ENCODE results near the gene EFL1. TPM values are rescaled to one million over a fixed set of nuclear protein-coding genes. Genes with fewer than 3 reads are reported as not detected.

Gene EFL1
- polyA plus RNA-seq, 1 donor (not counting 4 experiments of a cell fraction or from before 2014, with no cell fraction given): 32.0 TPM

DNA sequence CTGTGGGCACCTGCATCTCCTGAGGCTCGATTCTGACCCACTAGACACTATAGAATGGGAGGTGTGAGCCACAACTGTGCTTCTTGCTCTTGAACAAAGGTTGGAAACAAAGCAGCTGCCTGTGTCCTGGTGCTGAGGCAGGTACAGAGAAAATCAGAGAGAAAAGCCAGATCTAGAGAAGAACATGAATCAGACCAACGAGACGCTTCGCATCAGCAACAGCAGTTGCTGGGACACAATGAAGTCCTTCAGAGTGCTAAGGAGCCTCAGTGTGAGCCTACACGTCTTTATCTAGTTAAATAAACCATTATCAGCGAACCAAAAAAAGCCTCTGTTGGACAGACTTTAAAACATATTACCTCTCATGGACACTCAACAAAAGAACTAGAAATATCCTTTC, 130.4 kb downstream of the EFL1 start:
- peak overlapping the region; percentile 57 for H3K27ac ChIP-seq (ENCODE audit: control insufficient read depth, insufficient read depth, low read length)
- H3K36me3 ChIP-seq (ENCODE audit: control insufficient read depth in 2 of 2, extremely low read depth in 1 of 2, insufficient read depth in 2 of 2, low read length in 2 of 2): peaks cover 0 to 4% of the 10 kb centered on the region in 2 experiments
- FAIRE-seq: no peak

GRCh38 chr15:82130248-82130647, 132.3 kb downstream of the EFL1 start:
- H3K9ac ChIP-seq (ENCODE audit: control insufficient read depth, extremely low read depth, insufficient read depth, low read length): no peak overlapping the region
- FAIRE-seq: no peak

More for the DNA sequence above, 130.4 kb downstream of the EFL1 start:
- no peaks in the 10 kb centered on the region for H3K9me3 ChIP-seq (ENCODE audit: control insufficient read depth, low read depth, low read length)
- no peaks in the 10 kb centered on the region for H3K79me2 ChIP-seq (ENCODE audit: control insufficient read depth, insufficient read depth, low read length)
- H3K4me3 ChIP-seq (ENCODE audit: control insufficient read depth in 2 of 3, extremely low read depth in 1 of 3, insufficient read depth in 2 of 3, low read depth in 1 of 3, low read length in 3 of 3): no peak overlapping the region
- DNase-seq (ENCODE audit: low read depth, low spot score): no peak
- no peak for TF ChIP-seq CTCF (optimal IDR thresholded peaks at IDR 0.05 in 1 of 3, IDR thresholded peaks at IDR 0.05 in 1 of 3, conservative IDR thresholded peaks at IDR 0.05 in 1 of 3; ENCODE audit: extremely low read depth in 1 of 3, insufficient read depth in 2 of 3, low read length in 3 of 3)
- TF ChIP-seq EZH2 (IDR thresholded peaks at IDR 0.05; ENCODE audit: low read length): no peak
- no peak overlapping the region for H3K9ac ChIP-seq (ENCODE audit: control insufficient read depth, extremely low read depth, insufficient read depth, low read length)
- H3K27me3 ChIP-seq (ENCODE audit: control insufficient read depth, extremely low read depth, insufficient read depth, low read length): no peaks in the 10 kb centered on the region
- no peaks in the 10 kb centered on the region for H3K9me1 ChIP-seq (ENCODE audit: control insufficient read depth, extremely low read depth, insufficient read depth, low read length)
- H4K20me1 ChIP-seq (ENCODE audit: control insufficient read depth, extremely low read depth, insufficient read depth, low read length): no peaks in the 10 kb centered on the region
- H2AFZ ChIP-seq (ENCODE audit: control insufficient read depth, low read length): no peak overlapping the region
- H3K4me2 ChIP-seq (ENCODE audit: control insufficient read depth, extremely low read depth, insufficient read depth, low read depth, low read length): no peak overlapping the region
- dilution Hi-C loops (cut with MboI; ENCODE audit: extremely low pct_ligation_motif_present, low sequenced_read_pairs): no loop called here
- peaks cover 13% of the 10 kb centered on the region for H3K4me1 ChIP-seq (ENCODE audit: control insufficient read depth, extremely low read depth, insufficient read depth, low read length)

More at GRCh38 chr15:82130248-82130647, 132.3 kb downstream of the EFL1 start:
- no peak for TF ChIP-seq EZH2 (IDR thresholded peaks at IDR 0.05; ENCODE audit: low read length)
- no peak for TF ChIP-seq CTCF (optimal IDR thresholded peaks at IDR 0.05 in 1 of 3, IDR thresholded peaks at IDR 0.05 in 1 of 3, conservative IDR thresholded peaks at IDR 0.05 in 1 of 3; ENCODE audit: extremely low read depth in 1 of 3, insufficient read depth in 2 of 3, low read length in 3 of 3)
- dilution Hi-C loops (cut with MboI; ENCODE audit: extremely low pct_ligation_motif_present, low sequenced_read_pairs): no loop called here
- H4K20me1 ChIP-seq (ENCODE audit: control insufficient read depth, extremely low read depth, insufficient read depth, low read length): no peaks in the 10 kb centered on the region
- H3K9me3 ChIP-seq (ENCODE audit: control insufficient read depth, low read depth, low read length): no peaks in the 10 kb centered on the region
- H3K9me1 ChIP-seq (ENCODE audit: control insufficient read depth, extremely low read depth, insufficient read depth, low read length): no peaks in the 10 kb centered on the region
- no peaks in the 10 kb centered on the region for H3K27me3 ChIP-seq (ENCODE audit: control insufficient read depth, extremely low read depth, insufficient read depth, low read length)
- peaks cover 13% of the 10 kb centered on the region for H3K4me1 ChIP-seq (ENCODE audit: control insufficient read depth, extremely low read depth, insufficient read depth, low read length)
- H2AFZ ChIP-seq (ENCODE audit: control insufficient read depth, low read length): no peak overlapping the region
- H3K4me3 ChIP-seq (ENCODE audit: control insufficient read depth in 2 of 3, extremely low read depth in 1 of 3, insufficient read depth in 2 of 3, low read depth in 1 of 3, low read length in 3 of 3): no peak overlapping the region
- no peak overlapping the region for H3K27ac ChIP-seq (ENCODE audit: control insufficient read depth, insufficient read depth, low read length)
- DNase-seq (ENCODE audit: low read depth, low spot score): no peak
- no peak overlapping the region for H3K4me2 ChIP-seq (ENCODE audit: control insufficient read depth, extremely low read depth, insufficient read depth, low read depth, low read length)
- H3K36me3 ChIP-seq (ENCODE audit: control insufficient read depth in 2 of 2, extremely low read depth in 1 of 2, insufficient read depth in 2 of 2, low read length in 2 of 2): peaks cover 0 to 4% of the 10 kb centered on the region in 2 experiments
- no peaks in the 10 kb centered on the region for H3K79me2 ChIP-seq (ENCODE audit: control insufficient read depth, insufficient read depth, low read length)
